ENCODE data around the gene FBXL19. TPM values are rescaled to one million over a fixed set of nuclear protein-coding genes. Genes with fewer than 3 reads are reported as not detected.

FBXL19 gene
- total and polyA plus RNA-seq, 2 of the 13 experiments (the other 11 are each of a cell fraction or from before 2014, with no cell fraction given), result 6.0 to 13.7 TPM

GRCh38 chr16:30949650-30950515 is 26.5 kb downstream of the FBXL19 start (continued):
- no peak for TF ChIP-seq PBX3 (CRISPR knock-in tag; IDR thresholded peaks at IDR 0.05; ENCODE audit: borderline replicate concordance)
- TF ChIP-seq, protein P1, sequence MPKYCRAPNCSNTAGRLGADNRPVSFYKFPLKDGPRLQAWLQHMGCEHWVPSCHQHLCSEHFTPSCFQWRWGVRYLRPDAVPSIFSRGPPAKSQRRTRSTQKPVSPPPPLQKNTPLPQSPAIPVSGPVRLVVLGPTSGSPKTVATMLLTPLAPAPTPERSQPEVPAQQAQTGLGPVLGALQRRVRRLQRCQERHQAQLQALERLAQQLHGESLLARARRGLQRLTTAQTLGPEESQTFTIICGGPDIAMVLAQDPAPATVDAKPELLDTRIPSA (CRISPR knock-in tag; IDR thresholded peaks at IDR 0.05; ENCODE audit: borderline replicate concordance), result peak; percentile 26; the same call in 1 of the 2 replicates
- peak; percentile 71; the same call in 1 of the 2 replicates for TF ChIP-seq ZNF543 (CRISPR knock-in tag; IDR thresholded peaks at IDR 0.05)
- TF ChIP-seq FOXK1 (CRISPR knock-in tag; IDR thresholded peaks at IDR 0.05; ENCODE audit: borderline replicate concordance, low read depth), result peak; percentile 58; the same call in 1 of the 2 replicates
- TF ChIP-seq FOSL2 (CRISPR knock-in tag; IDR thresholded peaks at IDR 0.05), result peak; percentile 64
- TF ChIP-seq CCDC6 (CRISPR knock-in tag; IDR thresholded peaks at IDR 0.05), result peak; percentile 90
- peak; percentile 91 for TF ChIP-seq IKZF4 (CRISPR knock-in tag; IDR thresholded peaks at IDR 0.05; ENCODE audit: borderline replicate concordance, low read depth, not compliant biosample characterization)
- no peak; the same call in 1 of the 2 replicates for TF ChIP-seq NFE2L2 (IDR thresholded peaks at IDR 0.05; ENCODE audit: low read length)
- TF ChIP-seq, protein P2, sequence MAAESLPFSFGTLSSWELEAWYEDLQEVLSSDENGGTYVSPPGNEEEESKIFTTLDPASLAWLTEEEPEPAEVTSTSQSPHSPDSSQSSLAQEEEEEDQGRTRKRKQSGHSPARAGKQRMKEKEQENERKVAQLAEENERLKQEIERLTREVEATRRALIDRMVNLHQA (CRISPR knock-in tag; IDR thresholded peaks at IDR 0.05), result 0 out of 2 replicates have a peak, but pooled peaks have one; percentile 73
- TF ChIP-seq ZNF234 (CRISPR knock-in tag; conservative IDR thresholded peaks at IDR 0.05), result no peak
- TF ChIP-seq, protein P3, sequence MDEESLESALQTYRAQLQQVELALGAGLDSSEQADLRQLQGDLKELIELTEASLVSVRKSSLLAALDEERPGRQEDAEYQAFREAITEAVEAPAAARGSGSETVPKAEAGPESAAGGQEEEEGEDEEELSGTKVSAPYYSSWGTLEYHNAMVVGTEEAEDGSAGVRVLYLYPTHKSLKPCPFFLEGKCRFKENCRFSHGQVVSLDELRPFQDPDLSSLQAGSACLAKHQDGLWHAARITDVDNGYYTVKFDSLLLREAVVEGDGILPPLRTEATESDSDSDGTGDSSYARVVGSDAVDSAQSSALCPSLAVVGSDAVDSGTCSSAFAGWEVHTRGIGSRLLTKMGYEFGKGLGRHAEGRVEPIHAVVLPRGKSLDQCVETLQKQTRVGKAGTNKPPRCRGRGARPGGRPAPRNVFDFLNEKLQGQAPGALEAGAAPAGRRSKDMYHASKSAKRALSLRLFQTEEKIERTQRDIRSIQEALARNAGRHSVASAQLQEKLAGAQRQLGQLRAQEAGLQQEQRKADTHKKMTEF (CRISPR knock-in tag; IDR thresholded peaks at IDR 0.05), result peak; percentile 89; the same call in 1 of the 2 replicates
- peak; percentile 97 for TF ChIP-seq ERF (CRISPR knock-in tag; IDR thresholded peaks at IDR 0.05)
- peak; percentile 83 for TF ChIP-seq CEBPG (CRISPR knock-in tag; IDR thresholded peaks at IDR 0.05)
- peak; percentile 99 for TF ChIP-seq SAP130 (CRISPR knock-in tag; IDR thresholded peaks at IDR 0.05; ENCODE audit: low read depth)
- TF ChIP-seq GTF3A (CRISPR knock-in tag; conservative IDR thresholded peaks at IDR 0.05), result peak; percentile 84; the same call in 1 of the 2 replicates
- peak; percentile 44; the same call in 1 of the 2 replicates for TF ChIP-seq ZMYM2 (CRISPR knock-in tag; IDR thresholded peaks at IDR 0.05)
- TF ChIP-seq HDAC2 (CRISPR knock-in tag; IDR thresholded peaks at IDR 0.05), result peak; percentile 90
- peak; percentile 81 for TF ChIP-seq FOXA3 (CRISPR knock-in tag; IDR thresholded peaks at IDR 0.05)
- TF ChIP-seq THYN1 (CRISPR knock-in tag; IDR thresholded peaks at IDR 0.05; ENCODE audit: borderline replicate concordance, low read depth), result peak; percentile 96
- TF ChIP-seq ZNF296 (CRISPR knock-in tag; conservative IDR thresholded peaks at IDR 0.05), result peak; percentile 97
- TF ChIP-seq TIGD3 (CRISPR knock-in tag; IDR thresholded peaks at IDR 0.05; ENCODE audit: borderline replicate concordance), result no peak; the same call in 1 of the 2 replicates
- TF ChIP-seq ZNF33A (CRISPR knock-in tag; IDR thresholded peaks at IDR 0.05; ENCODE audit: borderline replicate concordance), result no peak
- peak; percentile 65; the same call in 1 of the 2 replicates for TF ChIP-seq SOX13 (IDR thresholded peaks at IDR 0.05)
- peak in 1 of 2 experiments; percentile 66; a peak in 2 of 4 replicates for TF ChIP-seq SOX13 (CRISPR knock-in tag; conservative IDR thresholded peaks at IDR 0.05 in 1 of 2, IDR thresholded peaks at IDR 0.05 in 1 of 2)

Measured in HepG2 (cell line).